Stimulated activated CD4-positive, alpha-beta T cell treated with anti-CD3 and anti-CD28 coated beads, Interleukin-2, amount 100 ng/mL, for 4 hours (primary cell): ENCODE data around the gene DNAAF5.
A peak's percentile ranks its signal among the peaks of the same experiment; 100 is the strongest.

Source experiments
- DNase-seq: peaks from one replicate; pipeline ENCODE4 v3.0.0-alpha.2; 2020; ENCODE audit warnings: low read depth

DNAAF5 gene

GRCh38 chr7:707296-708000, 19.1 kb upstream of the DNAAF5 start:
- DNase-seq, result no peak

DNA sequence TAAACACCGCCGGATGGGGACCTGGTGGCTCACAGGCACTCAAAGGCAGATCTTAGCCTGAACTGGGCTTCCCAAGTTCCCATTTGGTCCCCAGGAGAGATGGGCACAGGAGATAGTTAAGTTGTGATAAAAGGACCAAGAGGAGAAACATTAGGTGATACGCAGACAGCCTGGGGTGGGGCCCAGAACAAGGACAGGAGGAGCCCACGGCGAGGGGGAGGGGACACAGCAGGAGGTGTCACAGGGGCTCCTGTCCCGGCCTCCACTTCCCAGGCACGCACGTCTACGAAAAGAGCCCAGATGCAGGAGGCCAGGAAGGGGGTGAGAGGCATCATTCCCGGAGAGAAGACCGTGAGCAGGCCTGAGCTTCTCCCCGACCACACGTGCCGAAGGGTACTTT, 16.3 kb upstream of the DNAAF5 start:
- DNase-seq, result no peak

DNA sequence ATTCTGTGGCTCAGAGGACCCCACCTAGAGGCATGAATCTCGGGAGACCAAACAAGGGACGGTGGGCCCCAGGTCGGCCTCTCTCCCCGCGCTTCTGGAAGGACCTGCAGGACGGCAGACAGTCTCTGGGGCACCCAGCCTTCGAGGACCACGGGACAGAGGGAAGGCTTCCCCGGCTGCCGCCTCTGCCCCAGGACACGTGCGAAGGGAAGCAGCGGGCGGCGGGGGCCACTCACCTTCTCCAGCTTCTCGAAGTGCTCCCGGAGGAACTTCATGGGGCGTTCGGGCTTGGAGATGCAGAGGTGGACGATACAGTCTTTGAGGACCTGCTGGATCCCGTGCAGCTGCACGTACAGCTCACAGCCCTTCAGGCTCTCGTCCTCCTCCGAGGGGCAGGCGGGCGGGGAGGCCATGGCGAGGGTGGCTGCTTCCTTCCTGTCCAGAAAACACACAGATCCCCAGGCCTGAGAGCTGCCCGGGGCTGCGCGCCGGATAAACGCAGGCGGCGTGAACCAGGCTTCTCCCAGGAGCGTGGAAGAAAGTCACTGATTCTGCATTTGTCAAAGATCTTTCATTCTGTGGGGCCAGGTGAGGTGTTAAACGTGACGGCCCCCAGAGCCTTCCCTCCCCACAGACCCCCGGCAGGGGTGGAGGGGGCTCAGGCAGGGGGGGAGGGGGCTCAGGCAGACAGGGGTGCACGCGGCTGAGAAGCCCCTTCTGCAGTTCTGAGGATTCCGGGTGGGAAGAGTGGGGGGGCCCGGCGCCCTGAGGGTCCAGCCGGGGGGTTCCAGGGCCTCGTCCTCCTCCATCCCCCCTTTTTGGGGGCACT, 15.2 kb upstream of the DNAAF5 start:
- no peak for DNase-seq

GRCh38 chr7:711922-712380, 14.5 kb upstream of the DNAAF5 start:
- DNase-seq, result no peak

GRCh38 chr7:712381-713138, 13.9 kb upstream of the DNAAF5 start:
- no peak for DNase-seq

DNA sequence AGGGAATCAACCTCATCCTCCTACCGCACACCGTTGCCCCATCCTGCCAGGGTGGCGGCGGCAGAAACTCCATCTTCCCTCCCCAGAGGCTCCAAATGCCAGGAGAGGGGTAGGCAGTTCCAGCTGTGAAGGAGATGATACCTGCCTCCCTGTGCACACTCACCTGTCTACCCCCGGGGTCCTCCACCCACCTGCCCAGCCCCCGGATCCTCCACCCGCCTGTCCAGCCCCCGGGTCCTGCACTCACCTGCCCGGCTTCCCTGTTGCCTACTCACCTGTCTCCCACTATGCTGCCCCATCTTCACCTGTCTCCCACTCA, 13.4 kb upstream of the DNAAF5 start:
- DNase-seq, result no peak

DNA sequence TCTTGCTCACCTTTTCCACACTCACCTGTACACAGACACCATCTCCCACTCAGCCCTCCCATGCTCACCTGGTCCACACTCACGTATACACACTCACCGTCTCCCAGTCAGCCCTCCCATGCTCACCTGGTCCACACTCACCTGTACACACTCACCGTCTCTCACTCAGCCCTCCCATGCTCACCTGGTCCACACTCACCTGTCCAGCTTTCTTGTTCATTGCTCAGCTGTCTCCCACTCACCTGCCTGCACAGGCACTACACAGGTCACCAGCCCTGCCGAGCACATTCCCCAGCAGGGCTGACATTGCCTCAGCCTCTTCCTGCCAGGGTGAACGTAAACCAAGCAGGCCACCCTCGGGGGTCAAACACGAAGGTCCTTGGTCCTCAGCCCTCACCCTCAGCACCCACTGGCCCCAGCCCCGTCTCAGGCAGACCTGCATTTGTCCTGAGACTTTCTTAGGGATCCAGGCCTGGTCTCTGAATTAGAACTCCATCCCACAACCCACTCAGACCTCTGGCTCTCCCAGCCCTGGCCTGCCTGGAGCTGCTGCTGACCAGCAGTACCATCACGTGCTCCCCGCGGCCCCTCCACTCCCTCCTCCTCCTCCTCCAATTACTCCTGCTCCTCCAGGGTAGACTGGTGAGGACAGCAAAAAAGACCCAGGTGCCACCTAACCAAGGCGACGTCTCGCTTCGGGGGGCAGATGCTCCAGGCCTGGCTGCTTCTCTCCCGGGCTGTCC, 12.8 kb upstream of the DNAAF5 start:
- DNase-seq, result no peak

DNA sequence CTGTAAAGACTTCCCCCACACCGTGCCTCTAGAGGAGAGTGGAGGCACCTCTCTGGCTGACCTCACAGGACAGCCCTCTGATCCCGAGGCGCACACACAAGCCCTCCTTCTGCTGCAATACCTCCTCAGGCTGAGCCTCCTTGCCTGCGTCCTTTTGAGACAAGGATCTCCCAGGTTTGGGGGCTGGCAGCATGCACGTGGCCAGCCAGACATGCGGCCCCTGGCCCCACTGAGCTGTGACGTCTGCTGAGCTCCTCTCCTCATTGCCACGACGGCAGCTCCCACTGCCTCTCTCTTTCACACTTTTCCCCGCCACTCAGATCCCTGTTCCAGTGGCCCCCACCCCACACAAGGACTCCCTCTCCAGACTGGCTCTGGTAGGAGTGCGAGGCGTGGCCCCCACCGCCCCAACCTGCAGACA, 12.2 kb upstream of the DNAAF5 start:
- DNase-seq, result no peak

DNA sequence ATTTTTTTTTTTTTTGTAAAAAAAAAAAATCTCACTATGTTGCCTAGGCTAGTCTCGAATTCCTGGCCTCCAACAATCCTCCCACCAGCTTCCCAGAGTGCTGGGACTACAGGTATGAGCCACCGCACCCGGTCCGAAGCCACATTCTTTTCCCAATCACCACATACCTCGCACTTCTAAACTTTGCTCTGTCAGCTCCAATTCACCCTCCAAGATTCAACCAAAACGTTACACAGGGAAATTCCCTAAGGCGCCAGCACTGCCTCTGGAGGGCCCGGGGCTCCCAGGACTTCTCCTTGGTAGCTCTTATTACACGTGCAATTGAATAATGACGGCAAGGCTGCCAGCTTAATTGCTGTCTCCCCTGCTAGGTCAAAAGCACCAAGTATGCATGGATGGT, 10.3 kb upstream of the DNAAF5 start:
- no peak for DNase-seq

DNA sequence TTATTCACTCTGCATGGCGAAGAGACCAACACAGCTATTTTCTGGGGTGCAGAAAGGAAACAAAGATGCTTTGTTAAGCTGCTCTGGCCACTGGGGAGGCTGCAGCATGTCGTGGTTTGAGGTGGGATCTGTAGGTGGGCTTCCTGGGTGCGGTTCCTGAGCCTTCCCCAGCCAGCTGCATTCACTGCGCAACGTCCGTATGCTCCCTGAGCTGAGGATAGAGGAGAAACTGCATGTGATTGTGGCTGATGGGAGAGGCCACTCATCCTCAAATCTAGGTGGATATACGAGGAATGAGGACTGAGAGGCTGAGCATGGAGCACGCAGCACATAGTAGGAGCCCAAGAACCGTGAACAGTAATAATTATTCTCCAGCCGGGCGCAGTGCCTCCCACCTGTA, 9.9 kb upstream of the DNAAF5 start:
- no peak for DNase-seq

DNA sequence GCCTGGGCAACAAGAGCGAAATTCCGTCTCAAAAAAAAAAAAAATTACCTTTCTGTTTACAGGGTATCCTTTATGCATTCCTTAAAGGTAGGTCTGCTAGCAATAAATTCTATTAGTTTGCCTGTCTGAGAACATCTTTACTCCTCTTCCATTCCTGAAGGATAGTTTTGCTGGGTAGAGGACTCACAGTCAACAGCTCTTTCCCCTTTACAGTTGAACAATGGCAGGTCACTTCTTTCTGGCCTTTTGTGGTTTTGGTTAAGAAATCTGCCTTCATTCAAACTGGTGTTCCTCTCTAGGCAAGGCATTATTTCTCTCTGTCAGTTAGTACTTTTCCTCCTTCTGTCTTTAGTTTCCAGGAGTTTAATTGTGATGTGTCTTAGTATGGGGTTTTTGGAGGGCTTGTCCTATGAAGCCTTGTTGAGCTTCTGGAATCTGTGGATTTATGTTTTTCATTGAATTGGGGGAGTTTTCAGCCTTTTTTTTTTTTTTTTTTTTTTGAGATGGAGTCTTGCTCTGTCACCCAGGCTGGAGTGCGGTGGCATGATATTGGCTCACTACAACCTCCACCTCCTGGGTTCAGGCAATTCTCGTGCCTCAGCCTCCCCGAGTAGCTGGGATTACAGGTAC, 4.8 kb upstream of the DNAAF5 start:
- DNase-seq, result no peak

DNA sequence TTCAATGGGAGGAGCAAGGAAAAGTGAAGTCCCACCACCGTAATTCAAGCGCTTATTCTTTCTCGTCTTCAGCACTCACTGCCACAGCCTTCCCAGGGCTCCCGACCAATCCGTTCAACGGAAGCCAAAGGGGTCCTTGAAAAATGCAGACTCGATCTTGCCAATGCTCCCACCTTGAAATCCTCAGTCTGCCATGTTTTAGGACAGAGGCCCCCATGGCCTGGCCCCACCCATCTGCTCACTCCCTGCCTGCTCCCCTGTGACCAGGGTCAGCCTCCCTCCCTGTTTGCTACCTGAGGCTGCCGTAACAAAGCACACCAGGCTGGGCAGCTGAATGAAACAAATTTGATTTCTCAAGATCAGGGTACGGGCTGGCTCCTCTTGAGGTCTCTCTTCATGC, 3.0 kb upstream of the DNAAF5 start:
- no peak for DNase-seq

- no peak for DNase-seq
These were observed 2.2 kb upstream of the DNAAF5 start for GRCh38 chr7:724298-724697.

- DNase-seq, result no peak
These were observed 1.1 kb upstream of the DNAAF5 start for GRCh38 chr7:725223-726005.

- no peak for DNase-seq
These were observed 280 bp downstream of the DNAAF5 start for GRCh38 chr7:726854-727103.

- peak; percentile 60 for DNase-seq
These were observed 756 bp downstream of the DNAAF5 start, which contains the start of gene PRKAR1B for GRCh38 chr7:727104-727805. PRKAR1B (minus strand) TSS chr7:727281; CDS start chr7:711505, 15,776 bp downstream.

- DNase-seq, result no peak
These were observed 1.4 kb downstream of the DNAAF5 start for GRCh38 chr7:727806-728460.

- no peak for DNase-seq
These were observed 2.1 kb downstream of the DNAAF5 start for GRCh38 chr7:728602-729001.

DNA sequence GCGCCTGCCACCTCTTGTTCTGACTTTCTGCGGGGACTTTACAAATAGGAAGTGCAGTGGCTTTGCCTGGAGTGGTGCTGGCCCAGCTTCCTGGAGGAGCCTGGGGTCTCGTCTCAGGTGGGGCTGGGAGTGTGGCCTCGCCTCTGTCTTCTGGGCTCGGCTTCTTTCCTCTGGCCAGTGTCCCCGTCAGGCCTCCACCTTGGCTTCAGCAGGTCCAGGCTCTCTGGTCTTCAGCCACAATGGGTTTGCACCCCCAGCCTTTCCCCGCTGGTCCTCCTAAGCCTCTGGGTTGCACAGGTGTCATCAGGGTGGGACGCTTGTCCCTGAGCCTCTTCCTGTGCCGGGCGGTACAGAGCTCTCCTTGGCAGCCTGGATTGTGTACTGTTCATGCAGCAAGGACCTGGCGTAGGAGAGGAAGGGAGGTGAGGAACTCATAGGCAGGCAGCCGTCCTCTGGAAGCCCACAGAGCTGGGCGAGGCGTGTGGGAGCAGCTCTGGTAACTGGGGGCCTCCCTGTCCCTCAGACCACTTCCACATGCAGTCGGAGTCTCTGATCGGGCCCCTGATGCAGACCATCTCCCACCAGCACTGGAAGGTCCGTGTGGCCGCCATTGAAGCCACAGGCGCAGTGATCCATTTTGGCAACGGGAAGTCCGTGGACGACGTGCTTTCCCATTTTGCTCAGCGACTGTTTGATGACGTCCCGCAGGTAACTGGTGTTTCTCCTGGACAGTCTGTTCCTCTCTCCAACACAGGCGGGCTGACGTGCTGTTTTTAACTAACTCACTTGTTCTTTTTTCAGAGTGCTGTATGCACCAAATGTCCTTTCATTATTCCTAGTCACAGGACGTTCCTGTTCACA, 2.9 kb downstream of the DNAAF5 start:
- no peak for DNase-seq
